Measurements from ENCODE around the gene PLCB4. TPM values are rescaled to one million over a fixed set of nuclear protein-coding genes. Genes with fewer than 3 reads are reported as not detected.

The PLCB4 gene
- total RNA-seq, 1 donor from 2014 or later, result 6.6 TPM

- Histone ChIP-seq H3K9me3 (no peaks in the 10 kb centered on the region), H3K36me3 (no peaks in the 10 kb centered on the region), H3K27ac (no peak overlapping the region), H3K27me3 (ENCODE audit: low read depth) (no peaks in the 10 kb centered on the region), H3K4me1 (no peaks in the 10 kb centered on the region), H3K4me3 (no peak overlapping the region)
- TF ChIP-seq, protein P1, sequence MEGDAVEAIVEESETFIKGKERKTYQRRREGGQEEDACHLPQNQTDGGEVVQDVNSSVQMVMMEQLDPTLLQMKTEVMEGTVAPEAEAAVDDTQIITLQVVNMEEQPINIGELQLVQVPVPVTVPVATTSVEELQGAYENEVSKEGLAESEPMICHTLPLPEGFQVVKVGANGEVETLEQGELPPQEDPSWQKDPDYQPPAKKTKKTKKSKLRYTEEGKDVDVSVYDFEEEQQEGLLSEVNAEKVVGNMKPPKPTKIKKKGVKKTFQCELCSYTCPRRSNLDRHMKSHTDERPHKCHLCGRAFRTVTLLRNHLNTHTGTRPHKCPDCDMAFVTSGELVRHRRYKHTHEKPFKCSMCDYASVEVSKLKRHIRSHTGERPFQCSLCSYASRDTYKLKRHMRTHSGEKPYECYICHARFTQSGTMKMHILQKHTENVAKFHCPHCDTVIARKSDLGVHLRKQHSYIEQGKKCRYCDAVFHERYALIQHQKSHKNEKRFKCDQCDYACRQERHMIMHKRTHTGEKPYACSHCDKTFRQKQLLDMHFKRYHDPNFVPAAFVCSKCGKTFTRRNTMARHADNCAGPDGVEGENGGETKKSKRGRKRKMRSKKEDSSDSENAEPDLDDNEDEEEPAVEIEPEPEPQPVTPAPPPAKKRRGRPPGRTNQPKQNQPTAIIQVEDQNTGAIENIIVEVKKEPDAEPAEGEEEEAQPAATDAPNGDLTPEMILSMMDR (IDR thresholded peaks at IDR 0.05), result no peak
- ATAC-seq (no peak), DNase-seq (no peak)
- intact Hi-C loops (cut with DNase I), result no loop called here
Observed at GRCh38 chr20:9478771-9479170, 409.9 kb downstream of the PLCB4 start.

- H3K4me3 ChIP-seq, result no peak overlapping the region
- no peak for ATAC-seq
- no peak overlapping the region for H3K27ac ChIP-seq
- TF ChIP-seq, protein P1 (IDR thresholded peaks at IDR 0.05), result no peak
- DNase-seq, result no peak
- H3K27me3 ChIP-seq (ENCODE audit: low read depth), result no peaks in the 10 kb centered on the region
- H3K36me3 ChIP-seq, result no peaks in the 10 kb centered on the region
- no peaks in the 10 kb centered on the region for H3K4me1 ChIP-seq
- H3K9me3 ChIP-seq, result no peaks in the 10 kb centered on the region
- intact Hi-C loops (cut with DNase I), result no loop called here
Observed at GRCh38 chr20:9480066-9480465, 411.2 kb downstream of the PLCB4 start.

DNA sequence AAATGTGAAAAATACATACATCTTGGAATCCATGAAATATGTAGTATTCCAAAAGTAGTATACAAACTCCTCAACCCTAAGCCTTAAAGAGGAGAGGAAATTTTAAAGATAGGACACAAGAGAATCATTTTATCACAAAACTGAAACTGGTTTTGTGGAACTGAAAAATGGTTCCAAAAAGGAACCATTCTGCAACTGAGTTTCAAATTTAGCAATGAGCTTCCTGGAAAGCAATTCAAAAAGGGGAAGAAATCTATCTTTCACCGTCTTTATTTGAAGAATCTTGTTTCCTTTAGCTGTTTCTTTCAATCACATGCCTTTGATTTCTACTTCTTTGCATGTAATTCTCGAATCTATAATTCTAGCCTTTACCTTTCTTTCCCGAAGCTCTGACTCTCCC lies 413.3 kb downstream of the PLCB4 start:
- Histone ChIP-seq H3K4me3 (no peak overlapping the region), H3K36me3 (no peaks in the 10 kb centered on the region), H3K27me3 (ENCODE audit: low read depth) (no peaks in the 10 kb centered on the region), H3K4me1 (no peaks in the 10 kb centered on the region), H3K27ac (no peak overlapping the region), H3K9me3 (no peaks in the 10 kb centered on the region)
- ATAC-seq (no peak), DNase-seq (no peak)
- intact Hi-C loops (cut with DNase I), result no loop called here
- TF ChIP-seq, protein P1 (IDR thresholded peaks at IDR 0.05), result no peak

GRCh38 chr20:9483131-9483530 lies 414.2 kb downstream of the PLCB4 start:
- H3K36me3 ChIP-seq, result no peaks in the 10 kb centered on the region
- DNase-seq, result no peak
- ATAC-seq, result no peak
- TF ChIP-seq, protein P1 (IDR thresholded peaks at IDR 0.05), result no peak
- H3K27me3 ChIP-seq (ENCODE audit: low read depth), result no peaks in the 10 kb centered on the region
- intact Hi-C loops (cut with DNase I), result no loop called here
- H3K4me3 ChIP-seq, result no peak overlapping the region
- H3K4me1 ChIP-seq, result no peaks in the 10 kb centered on the region
- H3K27ac ChIP-seq, result no peak overlapping the region
- no peaks in the 10 kb centered on the region for H3K9me3 ChIP-seq

GRCh38 chr20:9485614-9486340 lies 416.9 kb downstream of the PLCB4 start:
- Histone ChIP-seq H3K4me3 (no peak overlapping the region), H3K9me3 (no peaks in the 10 kb centered on the region), H3K4me1 (no peaks in the 10 kb centered on the region), H3K36me3 (no peaks in the 10 kb centered on the region), H3K27ac (no peak overlapping the region), H3K27me3 (ENCODE audit: low read depth) (no peaks in the 10 kb centered on the region)
- intact Hi-C loops (cut with DNase I), result no loop called here
- DNase-seq (no peak), ATAC-seq (no peak)
- TF ChIP-seq, protein P1 (IDR thresholded peaks at IDR 0.05), result no peak

Measured in lower lobe of right lung (tissue), 2 donors.